GM19328 (cell line): ENCODE measurements around the gene C2orf81.
"Not testable (repeated sequence)": the region's sequence is repeated elsewhere in the genome, so short reads cannot be mapped to it uniquely, and the experiment has no call there.

Source experiments
- ATAC-seq: cut with Tn5 transposase; IDR thresholded peaks from one replicate; pipeline ENCODE4 v1.9.1; 2021; ENCODE audit warnings: mild to moderate bottlenecking, moderate library complexity; ENCODE audit not compliant: unreplicated experiment

C2orf81 gene

DNA sequence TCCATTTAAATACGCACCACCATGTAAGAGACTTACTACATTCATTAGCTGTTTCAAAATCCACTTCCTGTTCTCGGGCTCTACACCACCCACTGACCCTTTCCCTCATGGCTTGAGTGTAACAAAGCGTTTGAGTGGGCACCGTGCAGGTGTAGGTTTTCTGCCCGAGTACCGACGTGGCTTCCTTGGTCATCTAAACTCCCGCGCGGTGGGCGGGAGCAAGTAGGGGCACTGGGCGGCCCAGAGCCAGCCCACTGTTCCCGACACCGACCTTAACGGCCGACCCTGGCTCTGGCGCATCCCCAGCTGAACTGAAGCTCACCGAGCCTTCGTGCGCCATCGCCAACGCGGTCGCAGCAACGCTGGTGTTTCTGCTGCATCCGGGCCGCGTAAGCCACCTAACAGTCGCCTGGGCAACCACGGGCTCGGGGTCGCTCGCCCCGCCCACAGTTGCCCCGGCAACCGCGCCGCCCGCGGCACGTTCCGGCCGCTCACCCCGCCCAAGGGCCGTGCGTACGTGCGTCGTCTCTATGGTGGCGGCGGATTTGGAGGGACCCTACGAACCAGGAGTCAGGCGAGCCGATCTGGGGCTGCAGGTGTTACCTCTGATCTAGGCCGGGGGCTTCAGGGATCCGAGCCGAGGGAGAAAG is at the start of gene C2orf81, which contains the start of gene WDR54:
Gene C2orf81, minus strand, starts transcription at position 399 of the 650 bp plus-strand sequence. Its CDS starts 59 bp downstream, at position 340.
Gene WDR54, plus strand, starts transcription at position 510 of the 650 bp plus-strand sequence. CDS start 424 bp downstream, outside the sequence.
- ATAC-seq, result peak; percentile 92

DNA sequence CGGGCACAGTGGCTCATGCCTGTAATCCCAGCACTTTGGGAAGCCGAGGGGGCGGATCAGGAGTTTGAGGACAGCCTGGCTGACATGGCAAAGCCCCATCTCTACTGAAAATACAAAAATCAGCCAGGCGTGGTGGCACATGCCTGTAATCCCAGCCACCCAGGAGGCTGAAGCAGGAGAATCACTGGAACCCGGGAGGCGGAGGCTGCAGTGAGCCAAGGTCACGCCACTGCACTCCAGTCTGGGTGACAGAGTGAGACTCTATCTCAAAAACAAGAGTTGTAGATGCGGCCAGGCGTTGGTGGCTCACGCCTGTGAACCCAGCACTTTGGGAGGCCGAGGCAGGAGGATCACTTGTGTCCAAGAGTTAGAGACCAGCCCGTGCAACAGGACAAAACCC is 49.3 kb upstream of the C2orf81 start:
- not testable (repeated sequence) for ATAC-seq

DNA sequence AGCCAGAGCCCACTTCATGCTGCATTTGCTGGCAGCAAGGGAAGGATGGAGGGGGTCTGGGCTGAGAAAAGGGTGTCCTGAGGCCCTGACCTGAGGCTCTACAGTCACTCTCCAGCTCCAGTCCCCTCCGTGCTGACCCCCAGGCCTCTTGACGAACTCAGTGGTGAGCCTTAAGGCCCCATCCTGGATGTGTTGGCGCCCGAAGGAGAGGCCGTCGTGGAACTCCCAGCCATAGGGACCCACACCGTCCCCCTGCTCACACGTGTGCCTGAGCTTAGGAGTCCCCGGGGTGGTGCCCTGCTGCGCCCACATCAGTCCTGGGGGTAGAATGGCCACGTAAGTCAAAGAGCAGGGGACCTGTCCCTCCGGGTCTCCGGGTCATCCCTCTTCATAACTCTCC is 43.0 kb upstream of the C2orf81 start:
- no peak for ATAC-seq

DNA sequence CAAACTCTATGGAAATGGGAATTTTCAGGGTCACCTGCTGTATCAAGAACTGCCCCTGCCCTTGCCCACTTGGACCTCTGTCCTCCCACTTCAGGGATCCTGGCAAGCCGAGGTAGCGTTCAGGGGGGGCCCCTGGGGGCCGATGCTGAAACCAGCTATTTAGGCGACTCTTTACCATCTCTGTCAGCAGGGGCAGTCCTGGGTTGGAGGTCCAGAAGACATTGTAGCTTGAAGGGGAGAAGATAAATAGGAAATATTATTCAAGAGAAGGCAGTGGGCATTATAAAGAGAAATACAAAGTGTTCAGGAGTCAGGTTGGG is 41.3 kb upstream of the C2orf81 start:
- no peak for ATAC-seq

DNA sequence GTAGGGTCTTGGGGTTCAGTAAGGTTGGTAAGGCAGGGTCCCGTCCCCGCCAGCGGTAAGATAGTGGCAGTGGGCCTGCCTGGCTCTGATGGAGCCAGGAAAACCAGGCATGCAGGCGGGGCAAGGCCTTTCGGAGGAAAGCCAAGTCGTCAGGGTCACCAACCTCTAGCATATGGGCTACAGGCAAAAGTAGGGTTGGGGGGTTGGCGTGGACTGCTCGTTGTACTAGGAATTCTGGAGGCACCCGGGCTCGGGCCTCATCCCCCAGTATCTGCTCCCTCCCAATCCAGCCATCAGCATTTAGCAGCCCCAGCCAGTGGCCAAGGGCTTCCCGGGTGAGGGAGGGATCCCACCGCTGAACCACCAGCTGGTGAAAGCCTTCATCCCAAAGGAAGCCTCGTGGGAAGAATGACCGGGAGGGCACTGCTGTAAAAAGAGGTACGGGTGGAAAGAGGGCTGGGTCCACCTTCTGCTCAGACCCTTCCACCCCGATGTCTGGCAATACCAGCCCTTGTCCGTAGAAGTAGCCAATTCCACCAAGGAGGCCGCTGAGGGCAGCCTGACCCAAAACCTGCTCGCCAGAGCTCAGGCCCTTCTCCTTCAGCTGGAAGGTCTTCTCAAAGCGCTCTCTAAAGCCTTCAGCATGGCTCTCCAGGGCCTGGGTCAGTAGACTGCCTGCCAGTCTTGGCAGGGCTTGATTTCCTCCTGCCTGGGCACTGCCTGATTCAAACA is 40.8 kb upstream of the C2orf81 start:
- ATAC-seq, result no peak

DNA sequence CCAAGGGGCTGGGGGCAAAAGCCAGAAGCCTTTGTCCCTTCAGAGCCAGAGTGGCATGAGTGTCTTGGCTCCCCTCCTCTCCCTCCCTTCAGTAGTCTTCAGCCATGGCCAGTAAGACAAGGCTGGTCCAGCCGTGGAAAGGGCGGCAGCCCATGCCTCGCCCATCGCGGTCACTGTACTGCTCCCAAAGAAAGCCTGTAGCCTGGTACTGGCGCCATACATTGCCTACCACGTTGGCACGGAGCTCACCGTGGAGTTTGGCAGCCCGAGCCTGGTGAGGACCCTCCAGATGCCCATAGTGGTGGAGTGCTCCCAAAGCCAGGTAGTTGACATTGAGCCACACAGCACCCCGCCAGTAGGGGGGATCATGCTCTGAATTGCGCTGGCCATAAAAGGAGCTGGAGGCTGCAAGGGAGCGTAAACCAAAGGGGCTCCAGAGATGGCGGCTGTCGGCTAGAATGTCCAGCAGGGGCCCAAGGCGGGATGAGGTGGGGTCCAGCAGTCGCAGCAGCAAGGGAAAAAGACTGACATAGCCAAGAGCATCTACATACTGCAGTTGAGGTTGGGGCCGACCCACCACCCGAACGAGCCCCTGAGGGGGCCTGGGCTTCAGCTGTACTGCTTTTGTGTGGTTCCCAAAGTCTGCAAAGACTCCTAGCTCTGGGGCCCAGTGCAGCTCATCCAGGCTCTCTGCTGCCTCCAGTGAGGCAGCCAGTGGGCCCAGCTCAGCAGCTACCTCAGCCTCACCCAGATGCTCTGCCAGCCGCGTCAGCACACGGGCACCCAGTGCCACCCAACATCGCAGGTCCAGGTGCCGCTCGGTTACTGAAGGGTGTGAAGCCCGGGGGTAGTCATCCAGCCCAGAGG is 40.0 kb upstream of the C2orf81 start:
- no peak for ATAC-seq

DNA sequence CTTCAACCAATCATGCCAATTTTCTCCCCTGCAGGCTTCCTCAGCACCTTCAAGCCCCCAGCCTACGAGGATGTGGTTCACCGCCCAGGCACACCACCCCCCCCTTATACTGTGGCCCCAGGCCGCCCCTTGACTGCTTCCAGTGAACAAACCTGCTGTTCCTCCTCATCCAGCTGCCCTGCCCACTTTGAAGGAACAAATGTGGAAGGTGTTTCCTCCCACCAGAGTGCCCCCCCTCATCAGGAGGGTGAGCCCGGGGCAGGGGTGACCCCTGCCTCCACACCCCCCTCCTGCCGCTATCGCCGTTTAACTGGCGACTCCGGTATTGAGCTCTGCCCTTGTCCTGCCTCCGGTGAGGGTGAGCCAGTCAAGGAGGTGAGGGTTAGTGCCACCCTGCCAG is 38.8 kb upstream of the C2orf81 start:
- not testable (repeated sequence) for ATAC-seq

DNA sequence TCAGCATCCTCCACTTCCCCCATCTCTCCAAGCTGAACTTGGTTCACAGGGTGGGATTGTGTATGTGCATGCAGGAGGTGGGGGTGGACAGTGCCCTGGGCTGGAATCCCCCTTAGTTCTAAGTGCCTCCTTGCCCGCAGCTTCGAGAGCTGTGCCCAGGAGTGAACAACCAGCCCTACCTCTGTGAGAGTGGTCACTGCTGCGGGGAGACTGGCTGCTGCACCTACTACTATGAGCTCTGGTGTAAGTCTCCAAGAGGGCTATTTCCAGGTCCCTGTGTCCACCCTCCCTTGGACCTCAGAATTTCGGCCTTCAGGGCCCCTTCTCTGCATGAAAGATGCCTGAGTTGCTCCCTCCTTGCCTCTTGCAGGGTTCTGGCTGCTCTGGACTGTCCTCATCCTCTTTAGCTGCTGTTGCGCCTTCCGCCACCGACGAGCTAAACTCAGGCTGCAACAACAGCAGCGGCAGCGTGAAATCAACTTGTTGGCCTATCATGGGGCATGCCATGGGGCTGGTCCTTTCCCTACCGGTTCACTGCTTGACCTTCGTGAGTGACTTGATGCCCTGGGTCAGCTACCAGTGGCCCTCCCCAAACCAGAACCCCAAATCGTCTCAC is 38.2 kb upstream of the C2orf81 start:
- ATAC-seq, result not testable (repeated sequence)

DNA sequence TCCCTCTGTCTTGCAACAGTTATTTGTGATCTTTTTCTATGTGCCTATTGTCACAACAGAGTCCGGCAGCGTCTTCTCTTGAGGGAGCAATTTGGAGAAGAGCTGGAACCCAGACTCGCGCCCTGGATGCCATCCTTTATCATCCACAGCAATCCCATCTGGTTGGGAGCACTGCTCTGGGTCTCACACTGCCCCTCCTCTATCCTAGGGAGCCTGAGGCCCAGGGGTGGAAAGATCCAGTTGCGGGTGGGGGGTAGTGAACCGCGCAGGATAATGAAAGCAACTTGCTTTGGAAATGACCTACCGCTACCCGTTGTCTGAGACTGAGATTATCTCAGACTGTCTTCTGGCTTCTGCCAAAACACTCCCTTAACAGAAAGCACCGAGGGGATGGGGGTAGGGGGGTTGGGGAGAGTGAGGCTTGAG is 37.5 kb upstream of the C2orf81 start:
- ATAC-seq, result no peak

DNA sequence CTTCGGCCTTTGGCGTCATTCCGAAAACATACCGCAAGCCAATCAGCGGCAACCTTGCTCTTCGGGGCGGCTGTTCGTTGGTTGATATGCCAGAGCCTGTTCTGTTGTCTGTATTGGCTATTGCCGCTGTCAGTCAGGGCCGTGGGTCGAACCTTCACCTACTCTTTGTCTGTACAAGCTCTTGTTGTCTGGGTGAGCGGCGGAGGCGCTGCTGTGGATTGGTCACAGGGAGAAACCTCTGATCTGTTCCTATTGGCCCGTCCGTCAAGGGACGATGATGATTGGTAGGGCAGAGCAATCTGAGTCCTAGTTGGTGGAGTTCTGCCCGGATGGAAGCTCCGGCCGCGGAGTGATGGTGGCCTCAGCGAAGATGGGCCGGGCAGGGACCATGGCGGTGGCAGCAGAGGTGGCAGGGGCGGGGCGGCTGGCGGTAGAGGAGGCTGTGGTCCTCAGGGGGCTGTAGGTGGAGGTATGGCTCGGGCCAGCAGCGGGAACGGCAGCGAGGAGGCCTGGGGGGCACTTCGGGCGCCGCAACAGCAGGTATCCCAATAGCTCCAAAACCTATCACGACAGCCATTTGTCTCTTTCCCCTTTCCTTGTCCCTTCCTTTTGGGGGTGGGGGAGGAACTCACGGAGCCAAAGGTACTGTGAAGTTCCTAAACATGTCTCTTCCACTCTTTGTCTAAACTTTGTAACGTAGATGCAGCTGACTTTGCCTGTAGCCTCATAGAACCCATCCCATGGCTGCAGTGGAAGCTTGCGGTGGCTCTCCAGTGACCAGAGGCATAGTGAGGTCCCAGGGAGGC is 36.9 kb upstream of the C2orf81 start, which contains the start of gene WBP1:
Gene WBP1, plus strand, starts transcription at position 307 of the 806 bp plus-strand sequence. Its CDS starts 165 bp downstream, at position 472.
- ATAC-seq, result peak; percentile 86

DNA sequence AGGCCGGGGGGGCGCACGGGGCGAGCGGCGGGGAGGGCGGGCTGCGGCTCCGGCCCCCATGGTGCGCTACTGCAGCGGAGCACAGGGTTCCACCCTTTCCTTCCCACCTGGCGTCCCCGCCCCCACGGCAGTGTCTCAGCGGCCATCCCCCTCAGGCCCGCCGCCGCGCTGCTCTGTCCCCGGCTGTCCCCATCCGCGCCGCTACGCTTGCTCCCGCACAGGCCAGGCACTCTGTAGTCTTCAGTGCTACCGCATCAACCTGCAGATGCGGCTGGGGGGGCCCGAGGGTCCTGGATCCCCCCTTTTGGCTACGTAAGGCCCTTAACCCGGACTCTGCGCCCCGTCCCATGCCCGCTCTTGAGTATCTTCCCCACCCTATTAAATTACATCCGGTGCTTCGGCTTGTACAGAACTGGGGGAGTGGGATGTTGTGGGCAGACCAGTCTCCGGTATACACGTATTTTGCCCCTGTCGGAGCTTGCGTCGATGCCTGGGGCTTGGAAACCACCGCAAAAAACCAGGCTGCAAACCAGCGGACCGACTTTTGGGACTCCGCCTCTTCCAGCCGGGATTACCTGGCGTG is 36.2 kb upstream of the C2orf81 start:
- ATAC-seq, result peak; percentile 19

DNA sequence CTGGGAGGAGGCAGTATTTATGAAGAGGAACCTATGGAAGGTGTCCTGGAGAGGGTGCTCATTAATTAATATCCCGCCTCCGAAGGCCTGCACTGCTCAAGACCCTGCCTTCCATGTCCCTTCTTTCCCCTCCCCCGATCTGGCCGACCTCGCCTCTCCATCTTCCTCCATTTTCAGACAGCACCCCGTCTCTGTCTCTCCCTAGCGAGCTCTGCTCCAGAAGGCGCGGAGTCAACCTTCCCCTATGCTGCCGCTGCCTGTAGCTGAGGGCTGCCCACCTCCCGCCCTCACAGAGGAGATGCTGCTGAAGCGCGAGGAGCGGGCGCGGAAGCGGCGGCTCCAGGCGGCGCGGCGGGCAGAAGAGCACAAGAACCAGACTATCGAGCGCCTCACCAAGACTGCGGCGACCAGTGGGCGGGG is 35.7 kb upstream of the C2orf81 start:
- ATAC-seq, result no peak

DNA sequence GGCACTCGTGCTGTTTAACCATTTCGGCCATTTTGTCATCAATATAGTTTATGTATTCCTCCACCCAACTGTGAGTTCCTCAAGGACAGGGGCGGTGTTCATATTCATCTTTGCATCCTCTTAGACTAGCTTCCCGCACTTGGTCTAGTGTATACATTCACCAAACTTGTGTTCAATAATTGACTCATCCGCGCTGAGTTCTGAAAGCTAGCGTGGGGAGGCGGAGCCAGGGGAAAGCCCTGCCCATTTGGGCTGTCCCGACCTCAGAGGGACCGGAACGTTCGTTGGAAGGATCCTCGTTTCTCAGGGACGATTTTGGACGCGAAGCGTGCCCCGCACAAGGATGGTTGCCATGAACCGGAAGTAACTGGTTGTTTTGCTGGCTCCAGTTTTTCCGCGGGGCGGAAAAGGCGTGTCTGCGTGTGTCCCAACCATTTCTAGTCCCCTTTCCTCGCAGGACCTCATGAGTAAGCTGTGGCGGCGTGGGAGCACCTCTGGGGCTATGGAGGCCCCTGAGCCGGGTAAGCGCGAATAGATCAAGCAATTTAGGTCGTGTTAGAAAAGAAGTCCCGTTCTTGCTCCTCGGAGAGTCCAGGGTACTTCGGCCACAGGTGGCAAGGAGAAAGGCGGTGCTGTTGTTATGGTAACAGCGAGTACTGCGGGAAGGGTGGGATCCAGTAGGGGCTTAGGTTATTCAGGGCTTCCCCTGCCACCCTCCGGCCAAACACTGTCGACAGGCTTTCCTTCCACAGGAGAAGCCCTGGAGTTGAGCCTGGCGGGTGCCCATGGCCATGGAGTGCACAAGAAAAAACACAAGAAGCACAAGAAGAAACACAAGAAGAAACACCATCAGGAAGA is 33.5 kb upstream of the C2orf81 start, which contains the start of gene INO80B:
Gene INO80B, plus strand, starts transcription at position 434 of the 858 bp plus-strand sequence. Its CDS starts 30 bp downstream, at position 464.
- ATAC-seq, result no peak

DNA sequence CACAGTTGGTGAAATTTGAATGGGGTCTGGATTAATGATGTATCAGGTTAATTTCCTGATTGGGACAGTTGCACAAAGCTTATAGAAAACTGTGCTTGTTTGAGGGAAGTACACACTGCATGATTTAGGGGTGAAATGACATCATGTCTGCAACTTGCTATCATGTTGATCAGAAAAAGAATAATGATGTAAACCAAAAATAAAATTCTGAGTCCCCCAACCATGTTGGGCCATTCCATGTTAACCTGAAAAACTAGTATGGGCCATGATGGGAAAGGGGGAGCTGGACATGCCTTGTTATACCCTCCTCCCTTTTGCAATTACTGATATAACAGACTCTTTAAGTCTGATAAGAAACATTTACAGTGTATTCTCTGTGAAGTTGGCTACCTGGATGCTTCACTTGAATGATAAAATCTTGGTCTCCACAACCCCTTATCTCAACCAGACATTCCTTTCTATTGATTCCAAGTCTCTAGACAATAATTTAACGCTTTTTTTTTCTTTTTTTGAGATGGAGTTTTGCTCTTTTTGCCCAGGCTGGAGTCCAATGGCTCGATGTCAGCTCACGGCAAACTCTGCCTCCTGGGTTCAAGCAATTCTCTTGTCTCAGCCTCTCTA is 29.3 kb upstream of the C2orf81 start:
- no peak for ATAC-seq

DNA sequence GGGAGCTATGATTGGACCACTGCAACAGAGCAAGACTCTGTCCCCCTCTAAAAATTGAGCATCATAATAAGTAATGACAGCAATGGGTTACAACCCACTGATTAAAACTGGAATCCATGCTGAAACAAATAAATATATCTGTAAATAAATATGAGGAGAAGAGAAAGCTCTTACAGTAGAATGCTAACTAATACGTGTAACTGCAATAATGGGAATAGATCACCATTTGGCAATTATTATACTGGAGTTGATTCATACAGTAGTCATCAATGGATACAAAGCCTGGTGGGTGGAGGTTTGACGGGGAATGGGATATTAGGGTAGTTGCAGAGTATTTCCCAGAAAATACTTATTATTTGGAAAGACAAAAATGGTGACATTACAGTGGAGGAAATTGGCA is 27.4 kb upstream of the C2orf81 start:
- ATAC-seq, result no peak

DNA sequence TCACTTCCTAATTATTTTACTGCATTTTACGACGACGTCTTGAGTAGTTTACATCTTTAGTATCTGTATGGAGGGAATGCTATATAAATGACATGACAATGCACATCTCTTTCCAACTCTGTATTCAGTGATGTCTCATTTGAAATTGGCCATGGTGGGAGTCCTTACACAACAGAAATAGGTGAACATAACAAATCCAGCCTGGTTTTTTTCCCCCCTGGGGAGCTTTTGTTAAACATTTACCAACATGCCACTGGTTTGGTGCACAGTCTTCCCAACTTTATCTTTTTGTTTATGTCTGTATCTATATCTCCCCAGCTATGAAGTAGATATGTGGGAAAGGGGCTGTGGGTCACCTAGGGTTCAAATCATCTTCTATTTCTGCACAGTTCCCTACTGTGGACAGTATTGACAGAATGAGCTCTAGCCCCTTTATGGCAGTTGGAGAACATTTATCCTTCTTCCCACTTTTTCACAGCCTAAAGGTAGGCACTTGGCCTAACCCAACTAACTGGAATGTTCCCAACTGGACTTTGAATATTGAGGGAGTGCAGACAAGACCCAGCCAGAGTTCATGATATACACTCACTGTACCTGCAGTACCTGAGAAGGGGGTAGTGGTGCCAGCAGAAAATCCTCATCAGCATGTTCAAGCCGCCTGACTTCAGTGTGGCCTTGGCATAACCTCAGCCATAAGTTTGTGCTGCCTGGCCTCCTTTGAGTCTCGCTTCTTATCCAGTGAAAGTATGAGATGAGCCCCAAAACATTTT is 26.0 kb upstream of the C2orf81 start:
- ATAC-seq, result no peak

DNA sequence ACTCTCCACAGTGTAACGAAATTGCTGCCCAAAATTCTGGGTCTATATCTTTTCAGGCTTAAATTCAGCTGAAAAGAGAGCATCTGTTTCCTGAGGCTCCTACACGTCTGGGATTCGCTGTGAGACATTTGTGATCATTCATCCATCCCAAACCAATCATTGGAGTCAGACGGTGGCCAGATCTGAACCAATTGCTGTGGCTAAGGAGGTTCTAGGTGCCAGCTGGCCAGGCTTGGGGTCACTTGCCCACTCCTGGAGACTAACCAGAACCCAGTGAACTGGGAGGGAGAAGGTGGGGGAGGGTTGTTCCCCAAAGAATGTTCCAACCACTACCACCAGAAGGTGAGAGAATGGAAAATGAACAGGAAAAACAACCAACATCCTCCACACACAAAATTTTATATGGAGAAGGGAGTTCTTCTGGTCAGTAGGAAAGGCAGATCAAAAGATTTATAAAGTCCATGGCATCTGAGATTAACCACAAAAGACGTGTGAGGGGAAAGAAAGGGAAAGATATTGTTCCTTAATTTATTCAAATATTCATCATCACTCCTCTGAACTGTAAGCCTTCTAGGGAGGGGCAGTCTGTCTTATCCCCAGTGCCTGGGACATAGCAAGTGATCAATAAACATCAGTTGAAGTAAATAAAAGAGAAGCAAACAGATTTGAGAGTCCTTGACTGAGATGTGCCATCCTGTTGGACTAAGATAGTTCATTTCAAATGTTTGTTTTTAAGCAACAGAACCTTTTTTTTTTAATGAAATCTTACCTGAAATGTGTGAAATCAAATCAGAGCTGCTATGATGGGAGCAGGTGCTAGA is 23.3 kb upstream of the C2orf81 start:
- no peak for ATAC-seq
